Measurements from ENCODE around the gene ATP5PD.

GRCh38 chr17:75020331-75021110 is 26.2 kb downstream of the ATP5PD start:
- TF ChIP-seq, protein P1, sequence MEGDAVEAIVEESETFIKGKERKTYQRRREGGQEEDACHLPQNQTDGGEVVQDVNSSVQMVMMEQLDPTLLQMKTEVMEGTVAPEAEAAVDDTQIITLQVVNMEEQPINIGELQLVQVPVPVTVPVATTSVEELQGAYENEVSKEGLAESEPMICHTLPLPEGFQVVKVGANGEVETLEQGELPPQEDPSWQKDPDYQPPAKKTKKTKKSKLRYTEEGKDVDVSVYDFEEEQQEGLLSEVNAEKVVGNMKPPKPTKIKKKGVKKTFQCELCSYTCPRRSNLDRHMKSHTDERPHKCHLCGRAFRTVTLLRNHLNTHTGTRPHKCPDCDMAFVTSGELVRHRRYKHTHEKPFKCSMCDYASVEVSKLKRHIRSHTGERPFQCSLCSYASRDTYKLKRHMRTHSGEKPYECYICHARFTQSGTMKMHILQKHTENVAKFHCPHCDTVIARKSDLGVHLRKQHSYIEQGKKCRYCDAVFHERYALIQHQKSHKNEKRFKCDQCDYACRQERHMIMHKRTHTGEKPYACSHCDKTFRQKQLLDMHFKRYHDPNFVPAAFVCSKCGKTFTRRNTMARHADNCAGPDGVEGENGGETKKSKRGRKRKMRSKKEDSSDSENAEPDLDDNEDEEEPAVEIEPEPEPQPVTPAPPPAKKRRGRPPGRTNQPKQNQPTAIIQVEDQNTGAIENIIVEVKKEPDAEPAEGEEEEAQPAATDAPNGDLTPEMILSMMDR (IDR thresholded peaks at IDR 0.05 in 8 of 11, conservative IDR thresholded peaks at IDR 0.05 in 3 of 11): no peak
- no peak for TF ChIP-seq POLR2AphosphoS5 (IDR thresholded peaks at IDR 0.05)
- TF ChIP-seq POLR2A (IDR thresholded peaks at IDR 0.05): no peak

All from spleen (tissue), 7 donors.